NCI-H524 treated with DMSO at 0.1 percent for 48 hours (cell line): ENCODE data around the gene PBX1.
"Not testable (repeated sequence)": the region's sequence is repeated elsewhere in the genome, so short reads cannot be mapped to it uniquely, and the experiment has no call there.

Experiments
- DNase-seq: peaks from one replicate; lab custom pipeline; 2025; lab: John Stamatoyannopoulos, UW

The PBX1 gene

DNA sequence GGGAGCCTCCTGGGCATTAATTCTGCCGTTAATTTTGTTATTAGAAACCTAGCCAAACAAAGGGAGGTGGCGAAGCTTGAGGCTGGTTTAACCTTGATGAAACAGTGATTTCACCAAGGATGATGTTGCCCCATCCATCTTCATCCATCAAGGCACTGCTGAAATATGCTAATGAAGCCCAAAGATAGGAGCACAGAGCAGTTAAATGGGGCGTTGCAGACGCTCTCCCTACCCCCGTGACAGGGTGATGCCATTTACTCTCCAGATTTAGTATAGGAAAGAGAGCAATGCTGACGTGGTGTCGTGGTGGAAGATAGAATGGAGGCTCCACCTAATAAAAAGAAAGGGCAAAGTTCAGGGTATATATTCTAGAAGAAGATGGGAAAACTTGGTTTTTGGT lies 84.0 kb downstream of the PBX1 start:
- no peak for DNase-seq

DNA sequence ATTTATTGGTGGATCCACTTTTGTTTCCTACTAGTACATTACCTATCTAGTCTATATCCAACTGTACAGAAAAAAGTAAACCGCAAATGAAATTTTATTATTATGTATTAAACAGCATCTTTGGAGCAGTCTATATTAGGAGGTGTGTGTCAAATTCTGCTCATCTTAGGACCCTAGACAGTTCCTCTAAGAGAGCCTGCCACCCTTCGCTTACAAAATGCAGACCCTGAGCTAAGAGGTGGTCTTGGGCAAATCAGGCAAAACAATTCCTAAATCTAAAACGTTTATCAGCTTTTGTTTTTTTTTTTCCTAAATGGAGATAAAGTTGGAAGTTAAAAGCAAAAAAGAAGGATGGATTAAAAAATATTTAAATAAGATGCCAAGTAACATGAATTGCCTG lies 85.3 kb downstream of the PBX1 start:
- DNase-seq = no peak

- DNase-seq = no peak
Measured at GRCh38 chr1:164644774-164645644, 86.0 kb downstream of the PBX1 start.

DNA sequence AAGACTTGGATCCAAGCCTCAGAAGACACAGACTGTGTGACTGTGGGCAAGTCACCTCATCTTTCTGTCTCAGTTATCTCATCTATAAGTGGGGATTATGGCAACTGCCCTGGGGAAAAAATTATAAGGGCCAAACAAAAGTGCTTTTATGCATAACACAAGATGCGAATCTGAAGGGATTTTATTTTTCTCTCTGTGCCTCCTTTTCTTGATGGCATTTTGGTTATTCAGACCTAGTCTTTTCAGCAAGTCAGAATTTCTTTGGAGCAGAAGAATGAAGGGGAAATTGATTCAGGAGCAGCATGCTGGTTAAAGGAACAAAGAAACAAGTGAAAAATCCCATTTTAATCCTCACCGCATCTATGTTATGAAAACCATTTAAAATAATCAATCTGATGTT lies 86.9 kb downstream of the PBX1 start:
- DNase-seq = no peak

DNA sequence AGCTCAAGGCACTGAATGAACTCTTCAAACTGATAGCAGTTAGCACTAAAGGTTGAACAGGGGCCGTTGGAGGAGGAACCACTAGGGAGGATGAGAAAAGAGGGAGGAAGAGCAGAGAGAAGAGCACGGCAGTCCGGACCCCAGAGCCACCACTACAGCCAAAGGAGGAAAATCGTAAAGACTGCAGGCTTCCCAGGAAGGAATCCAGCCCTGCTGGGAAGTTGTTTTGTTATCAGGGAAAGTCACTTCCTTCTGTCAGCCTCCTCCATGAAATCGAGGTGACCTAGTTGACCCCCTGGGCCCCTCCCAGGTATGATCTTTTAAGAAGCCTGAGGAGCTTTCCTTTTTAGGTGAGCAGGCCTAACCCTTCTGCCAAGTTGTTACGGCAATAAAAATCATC lies 88.2 kb downstream of the PBX1 start:
- DNase-seq = no peak

GRCh38 chr1:164648636-164649035 lies 89.7 kb downstream of the PBX1 start:
- no peak for DNase-seq

DNA sequence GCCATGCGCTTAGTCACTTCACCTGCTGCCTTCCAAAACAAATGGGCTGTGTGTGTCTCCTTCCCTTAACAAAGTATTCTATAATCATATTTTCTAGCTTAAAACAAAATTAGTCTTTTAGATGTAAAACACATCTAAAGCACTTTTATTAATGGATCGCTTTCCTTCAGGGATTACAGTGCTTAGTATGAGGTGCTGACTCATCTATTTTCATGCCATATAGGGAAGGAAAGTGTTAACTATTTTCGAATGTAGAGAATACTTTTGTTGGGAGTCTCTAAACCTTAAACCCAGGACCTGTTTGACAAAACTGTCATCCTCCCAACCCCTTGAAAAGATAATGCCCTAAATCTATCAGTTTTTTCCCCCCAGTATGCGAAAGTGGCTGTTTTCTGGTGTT lies 90.2 kb downstream of the PBX1 start:
- DNase-seq = no peak

DNA sequence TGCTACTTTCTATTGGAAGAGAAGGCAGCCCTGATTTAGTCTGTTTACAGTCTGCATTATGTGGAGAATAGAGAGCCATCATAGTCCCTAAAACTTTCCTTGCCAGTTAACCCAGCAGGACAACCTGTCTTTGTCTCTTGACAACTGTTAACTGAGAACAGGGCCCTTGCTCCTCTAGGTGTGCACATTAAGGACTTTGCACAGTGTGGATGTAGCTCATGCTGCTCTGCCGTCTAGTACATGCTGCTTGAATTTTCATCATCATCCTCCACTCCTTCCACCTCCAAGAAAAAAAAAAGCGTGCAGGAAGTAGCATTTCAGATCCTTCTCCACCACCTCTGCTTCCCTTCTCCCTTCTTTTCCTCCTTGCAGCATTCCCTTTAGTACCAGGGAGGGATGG lies 91.5 kb downstream of the PBX1 start:
- DNase-seq = no peak

DNA sequence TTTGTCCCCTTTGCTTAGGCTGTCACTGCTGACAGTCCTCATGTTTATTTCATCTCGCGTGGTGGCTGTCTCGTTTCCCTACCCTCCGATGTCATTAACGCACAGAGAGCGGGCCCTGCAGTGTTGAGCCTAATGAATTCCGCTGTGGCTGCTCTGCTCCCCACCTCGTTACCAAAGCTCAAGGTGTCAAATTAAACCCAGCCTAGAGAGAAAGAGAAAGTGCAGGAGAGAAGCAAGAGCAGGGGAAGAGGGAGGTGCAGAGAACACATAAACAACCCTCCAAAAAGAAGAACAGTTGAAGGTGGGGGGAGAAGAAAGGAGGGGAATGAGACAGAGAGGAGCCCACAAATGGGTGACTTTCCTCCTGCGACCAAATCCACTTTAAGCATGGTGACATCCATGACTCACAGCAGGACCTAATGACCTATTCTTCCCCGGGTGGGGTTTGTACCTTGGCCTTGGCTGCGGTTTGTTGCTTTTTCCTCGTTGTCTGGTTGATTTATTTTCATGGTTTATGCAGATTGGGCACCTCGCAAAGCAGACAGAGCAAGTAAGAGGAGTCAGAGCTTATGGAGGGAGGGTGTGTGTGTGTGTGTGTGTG lies 92.5 kb downstream of the PBX1 start:
- DNase-seq = no peak

DNA sequence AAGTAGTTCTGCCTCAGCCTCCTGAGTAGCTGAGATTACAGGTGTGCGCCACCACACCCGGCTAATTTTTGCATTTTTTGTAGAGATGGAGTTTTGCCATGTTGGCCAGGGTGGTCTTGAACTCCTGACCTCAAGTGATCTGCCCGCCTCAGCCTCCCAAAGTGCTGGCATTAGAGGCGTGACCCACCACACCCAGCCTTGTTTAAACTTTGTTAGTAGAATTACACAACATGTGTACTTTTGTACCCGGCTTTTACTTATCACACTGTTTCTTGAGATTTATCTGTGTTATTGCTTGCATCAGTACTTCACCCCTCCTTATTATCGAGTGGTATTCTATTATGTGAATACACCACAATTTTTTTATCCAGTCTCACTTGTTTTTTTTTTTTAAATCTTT lies 94.0 kb downstream of the PBX1 start:
- not testable (repeated sequence) for DNase-seq

DNA sequence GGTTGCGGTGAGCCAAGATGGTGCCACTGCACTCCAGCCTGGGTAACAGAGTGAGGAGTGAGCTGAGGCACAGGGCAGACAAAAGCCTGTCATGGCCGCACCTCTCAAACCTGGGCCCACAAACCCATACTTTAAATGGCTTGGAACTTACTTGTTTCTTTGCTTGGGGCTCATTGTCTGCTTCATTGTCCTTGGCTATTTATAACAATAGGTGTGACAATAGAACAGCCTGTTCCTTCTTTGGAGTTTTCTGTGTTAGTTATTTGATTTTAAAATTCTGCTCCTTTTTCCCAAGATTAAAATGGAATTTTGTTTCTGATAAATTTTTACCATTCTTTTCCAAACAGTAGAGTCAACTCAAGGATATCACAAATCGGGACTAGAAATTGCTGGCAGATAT lies 94.7 kb downstream of the PBX1 start:
- no peak for DNase-seq

GRCh38 chr1:164654200-164654599 lies 95.2 kb downstream of the PBX1 start:
- DNase-seq = no peak

GRCh38 chr1:164658864-164659263 lies 99.9 kb downstream of the PBX1 start:
- no peak for DNase-seq

DNA sequence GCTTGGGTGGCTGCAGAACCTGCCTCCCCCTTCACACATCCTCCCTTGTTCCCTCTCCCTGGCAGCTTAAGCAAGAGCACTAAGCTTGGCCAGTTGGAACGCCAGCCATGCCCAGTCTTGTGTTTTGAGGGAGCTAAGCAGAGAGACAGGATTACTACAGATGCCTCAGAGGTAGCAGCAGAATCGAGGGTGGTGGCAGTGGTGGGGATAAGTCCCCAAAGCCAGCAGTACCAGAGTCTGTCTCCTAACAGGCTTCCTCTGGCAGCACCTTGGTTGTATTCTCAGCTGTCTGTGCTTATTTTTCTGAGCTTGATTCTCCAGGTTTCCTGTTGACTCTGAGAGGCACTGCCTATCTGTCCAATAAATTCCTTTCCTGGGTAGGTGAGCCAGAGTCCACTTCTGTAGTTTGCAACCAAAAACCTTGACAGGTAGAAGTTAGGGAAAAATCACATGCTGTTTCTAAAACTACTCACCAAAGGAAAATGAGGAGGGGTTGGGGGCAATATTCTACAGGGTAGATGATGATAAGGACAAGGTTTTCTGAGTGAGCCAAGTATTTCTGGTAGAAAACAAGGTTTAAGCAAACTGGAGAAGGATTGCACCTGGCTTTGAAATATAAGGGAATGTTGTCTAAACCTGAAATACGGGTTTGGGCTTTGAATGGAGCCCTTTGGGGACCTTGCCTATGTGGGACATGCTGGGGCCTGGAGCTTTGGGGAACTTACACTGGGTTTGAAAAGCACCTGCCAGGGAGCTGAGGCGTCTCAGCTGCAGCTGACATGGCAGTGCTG lies 100.8 kb downstream of the PBX1 start:
- DNase-seq = no peak

DNA sequence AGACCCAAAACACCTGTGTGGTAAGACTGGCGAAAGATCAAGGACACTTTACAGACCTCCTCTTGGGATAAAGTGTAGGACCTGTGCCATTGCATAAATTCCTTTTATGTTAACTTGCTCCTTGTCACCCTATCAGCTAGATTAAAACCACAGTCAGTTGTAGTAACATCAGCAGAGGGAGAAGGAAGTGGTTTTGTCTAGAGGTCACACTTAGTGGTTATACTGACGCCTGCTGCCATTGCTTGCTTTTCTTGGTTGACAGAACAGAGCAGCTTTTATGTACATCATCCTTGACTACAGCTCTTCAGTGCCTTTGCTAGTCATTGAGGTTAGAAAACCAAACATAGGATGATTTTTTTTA lies 101.4 kb downstream of the PBX1 start:
- no peak for DNase-seq

DNA sequence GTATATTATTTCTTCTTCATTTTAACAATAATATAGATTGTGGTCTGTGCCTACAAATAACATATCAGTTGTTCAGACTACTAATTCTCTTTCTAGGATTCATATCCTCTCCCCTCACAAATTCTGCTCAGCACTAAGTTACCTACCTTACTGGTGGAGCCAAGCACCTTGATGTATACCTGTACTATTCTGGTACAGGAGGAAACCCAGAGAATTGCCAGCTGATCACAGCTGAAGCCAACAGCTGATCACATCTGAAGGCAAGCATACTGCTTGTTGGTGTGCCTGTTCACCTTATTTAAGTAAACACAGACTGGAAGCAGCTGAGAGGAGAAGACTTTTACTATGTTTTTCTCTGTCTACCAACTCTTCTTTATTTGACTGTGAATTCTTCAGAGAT lies 101.8 kb downstream of the PBX1 start:
- no peak for DNase-seq

DNA sequence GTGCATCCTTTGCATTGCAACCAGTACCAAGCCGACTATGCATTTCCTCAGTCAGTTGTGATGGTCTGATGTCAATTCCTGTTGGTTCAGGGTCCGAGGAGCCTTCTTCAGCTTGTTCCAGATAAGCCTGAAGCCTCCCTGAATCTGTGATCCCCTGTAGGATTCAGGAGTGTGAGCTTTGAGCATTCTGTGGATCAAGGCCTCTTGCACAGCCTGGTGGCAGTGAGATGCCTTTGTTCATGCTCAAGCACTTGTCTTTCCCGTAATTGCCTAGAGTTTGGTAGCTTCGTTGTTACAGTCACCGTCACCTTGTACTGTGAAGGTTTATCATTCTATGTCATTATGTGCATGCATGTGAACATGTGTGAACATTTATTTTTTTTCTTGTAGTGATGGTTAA lies 103.5 kb downstream of the PBX1 start:
- DNase-seq = no peak

GRCh38 chr1:164662955-164663354 lies 104.0 kb downstream of the PBX1 start:
- no peak for DNase-seq

GRCh38 chr1:164664127-164664526 lies 105.1 kb downstream of the PBX1 start:
- DNase-seq = no peak

DNA sequence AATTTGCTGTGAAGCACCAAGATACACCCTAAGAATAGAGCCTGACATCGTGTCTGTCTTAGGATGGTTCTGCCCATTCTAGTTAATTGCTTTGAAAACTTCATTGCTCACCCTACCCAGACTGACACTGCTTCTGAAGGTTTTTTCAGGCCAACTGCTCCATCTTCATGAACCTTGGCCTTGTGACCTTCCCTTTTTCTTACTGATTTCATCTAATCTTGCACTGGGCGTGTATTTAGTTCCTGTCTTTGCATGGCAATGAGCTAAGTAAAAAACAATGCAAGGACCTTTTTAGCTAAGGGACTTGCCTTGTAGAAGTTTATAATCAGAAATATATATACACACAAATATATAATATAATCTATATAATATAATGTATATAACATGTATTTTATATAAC lies 108.0 kb downstream of the PBX1 start:
- DNase-seq = no peak

GRCh38 chr1:164667600-164667999 lies 108.6 kb downstream of the PBX1 start:
- no peak for DNase-seq

DNA sequence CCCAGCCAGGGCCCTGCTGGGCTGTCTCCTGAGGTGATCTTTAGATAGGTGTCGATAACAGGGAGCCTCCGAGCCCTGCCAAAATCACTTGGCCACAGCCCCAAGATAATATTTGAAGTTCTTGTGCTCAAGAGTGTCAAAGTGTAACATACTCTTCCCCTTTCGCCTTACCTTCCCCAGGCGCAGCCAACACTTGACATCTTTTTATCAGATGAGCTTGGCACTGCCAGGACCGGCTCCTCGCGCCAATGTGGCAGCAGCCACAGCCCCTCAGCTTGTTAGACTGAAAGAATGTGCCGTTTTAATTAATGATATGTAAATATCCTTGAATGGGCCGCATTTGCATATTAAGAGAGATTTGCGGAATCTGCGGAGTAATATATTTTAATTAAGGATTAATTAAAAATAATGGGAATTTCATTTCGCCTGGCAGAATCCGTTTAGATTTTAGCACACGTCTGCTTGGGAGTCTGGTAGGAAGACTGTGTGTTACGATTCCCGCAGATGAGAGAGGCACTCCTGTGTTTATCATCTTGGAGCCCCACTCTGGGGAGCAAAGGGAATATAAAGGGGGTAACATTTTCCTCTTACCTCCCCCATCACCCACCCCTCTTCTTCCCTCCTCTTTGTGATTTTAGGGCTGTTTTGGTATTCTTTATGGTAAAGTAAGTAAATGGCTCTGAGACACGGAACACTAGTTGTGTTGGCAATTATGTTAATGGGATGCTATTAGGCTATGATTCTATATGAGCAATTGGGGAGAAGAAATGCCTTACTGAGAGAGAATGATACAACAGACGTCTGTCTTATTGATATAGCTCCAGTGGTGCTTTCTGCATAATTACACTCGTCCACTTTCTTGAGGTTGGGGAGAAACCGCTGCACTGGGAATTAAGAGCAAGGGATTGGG lies 109.8 kb downstream of the PBX1 start:
- no peak for DNase-seq
